ENCODE data around the gene VWA8.
"Not testable (repeated sequence)": the region's sequence is repeated elsewhere in the genome, so short reads cannot be mapped to it uniquely, and the experiment has no call there.

Gene VWA8

DNA sequence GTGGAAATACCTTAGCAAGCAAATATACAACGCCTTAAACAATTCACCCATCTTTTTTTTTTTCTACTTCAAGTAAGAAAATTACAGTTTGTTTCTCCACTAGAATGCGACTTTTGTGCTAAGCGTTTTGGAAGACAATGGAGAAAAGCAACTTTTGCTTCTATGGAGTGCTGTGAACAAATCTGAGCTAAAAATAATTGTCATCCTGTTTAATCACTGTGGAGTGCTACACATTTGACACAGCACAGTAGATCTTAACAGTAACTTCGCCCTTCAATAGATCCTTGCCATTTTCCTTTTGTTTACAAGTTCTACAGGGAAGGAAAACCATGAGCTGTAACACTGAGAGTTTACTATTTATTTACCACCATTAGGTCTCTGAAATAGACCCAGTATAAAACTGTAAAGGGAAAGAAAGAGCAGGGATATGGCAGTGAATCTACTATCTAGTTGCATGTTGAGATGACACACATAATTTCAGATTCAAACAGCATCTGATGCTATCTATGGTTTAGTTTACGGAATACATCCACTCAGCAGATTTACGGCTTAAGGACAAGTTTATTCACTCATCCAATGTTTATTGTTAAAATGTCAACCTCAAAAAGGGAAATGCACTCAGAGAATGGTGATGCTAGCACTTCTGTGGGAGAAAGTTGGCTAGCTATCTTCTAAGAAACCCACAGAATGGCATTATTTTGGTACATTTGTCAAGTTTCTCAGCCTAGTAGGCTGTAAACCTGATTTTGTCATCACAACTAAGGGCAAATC lies 175.3 kb downstream of the VWA8 start:
- no peak for DNase-seq

DNA sequence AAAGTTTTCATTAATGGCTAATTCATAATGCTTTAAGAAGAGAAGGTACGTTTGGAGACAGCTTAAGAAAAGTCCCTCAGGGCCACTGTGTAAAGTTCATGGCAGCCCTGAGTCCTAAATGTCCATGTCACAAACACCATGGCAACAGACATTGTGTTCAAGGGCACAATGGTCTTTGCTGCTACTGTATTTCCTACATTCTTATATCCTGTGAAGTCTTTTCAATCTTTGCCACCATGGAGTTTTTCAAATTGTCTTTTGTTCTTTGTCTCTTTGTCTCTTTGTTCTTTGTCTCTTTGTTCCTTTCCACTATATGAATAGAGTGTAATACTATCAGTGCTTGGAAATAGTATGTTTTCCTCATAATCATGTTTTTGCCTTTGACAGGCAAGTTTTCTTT lies 178.8 kb downstream of the VWA8 start:
- no peak for DNase-seq

DNA sequence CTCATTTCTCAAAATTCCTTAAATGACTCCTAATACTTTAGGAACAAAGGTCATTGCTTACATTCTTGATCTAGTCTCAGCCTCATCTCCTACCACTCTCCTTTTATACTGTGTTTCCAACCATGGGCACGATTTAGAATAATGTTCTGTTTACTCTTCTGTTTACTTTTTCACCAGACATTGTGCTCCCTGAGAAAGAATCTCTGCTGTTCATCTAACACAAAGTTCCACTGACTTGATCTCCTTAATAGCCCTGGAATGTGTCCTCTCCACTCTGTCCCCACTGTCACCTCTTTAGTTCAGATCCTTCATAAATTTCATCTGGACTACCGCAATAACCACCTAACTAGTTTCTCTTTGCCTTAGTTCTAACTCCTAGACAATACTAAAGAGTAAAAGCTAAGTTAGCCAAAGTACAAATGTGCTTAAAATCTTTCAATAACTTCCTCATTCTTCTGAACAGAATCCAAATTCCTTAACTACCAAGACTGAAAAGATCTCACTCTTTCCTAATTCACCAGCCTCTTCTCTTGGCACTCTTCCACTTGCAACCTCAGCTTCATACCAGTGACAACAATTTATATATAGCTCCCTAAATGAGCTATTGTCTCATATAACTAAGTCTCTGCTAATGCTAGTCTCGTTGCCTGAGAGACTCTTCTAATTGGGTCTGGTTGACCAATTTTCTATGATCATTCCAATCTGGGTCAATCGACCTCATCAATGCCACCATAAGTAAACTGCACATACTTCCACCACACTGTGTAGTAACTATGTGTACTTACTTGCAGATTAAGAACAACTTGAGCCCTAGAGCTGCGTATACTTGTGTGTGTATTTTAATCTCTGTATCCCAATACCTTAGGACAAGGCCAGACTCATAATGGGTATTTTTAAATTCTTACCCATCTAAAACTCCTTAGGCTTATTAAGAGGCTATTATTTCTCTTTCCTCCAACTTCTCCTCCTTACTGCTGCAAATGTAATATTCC lies 179.9 kb downstream of the VWA8 start:
- no peak for DNase-seq

DNA sequence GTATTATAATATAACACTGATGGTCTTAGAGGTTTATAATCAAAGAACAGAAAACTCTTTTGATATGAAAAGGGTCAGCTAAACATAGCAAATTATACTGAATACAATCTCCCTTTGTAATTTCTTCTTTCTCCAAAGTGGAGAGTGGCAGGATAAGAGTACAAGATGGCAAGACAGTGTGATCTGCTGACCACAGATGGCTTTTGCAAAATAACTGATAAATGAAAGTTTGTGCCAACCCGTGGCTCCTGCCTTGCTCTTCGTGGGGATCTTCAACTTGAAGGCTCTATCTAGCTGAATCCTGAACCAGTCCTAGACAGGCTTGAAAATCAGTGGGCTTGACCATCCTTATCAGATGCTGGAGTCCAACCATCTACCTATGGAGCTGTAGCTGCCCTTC lies 185.7 kb downstream of the VWA8 start:
- DNase-seq, result no peak

DNA sequence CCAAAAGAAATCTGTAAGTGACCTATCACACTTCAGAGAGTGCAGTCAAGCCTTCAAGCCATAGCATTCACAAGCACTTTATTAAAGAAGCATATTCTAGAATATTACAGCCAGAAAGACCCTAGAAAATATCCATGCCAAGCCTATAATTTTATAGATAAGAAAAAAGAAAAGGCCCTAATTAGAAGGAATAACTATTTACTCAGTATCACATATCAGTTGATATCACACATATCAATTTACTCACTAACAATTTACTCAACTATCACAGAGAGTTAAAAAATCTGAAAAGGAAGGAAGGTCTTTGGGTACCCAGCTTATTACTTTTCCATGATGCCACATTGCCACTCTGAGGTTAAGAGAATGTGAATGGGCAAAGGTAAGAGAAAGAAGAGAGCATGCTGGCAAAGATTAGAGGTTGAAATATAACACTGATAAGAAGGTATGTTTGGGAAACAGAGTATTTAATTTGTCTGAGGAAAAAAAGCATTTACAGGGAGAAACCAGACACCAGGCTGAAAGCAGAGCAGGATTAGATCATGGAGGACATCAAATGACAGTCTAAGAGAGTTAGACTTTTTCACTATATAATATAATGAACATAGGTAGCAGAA lies 186.2 kb downstream of the VWA8 start:
- DNase-seq, result no peak

DNA sequence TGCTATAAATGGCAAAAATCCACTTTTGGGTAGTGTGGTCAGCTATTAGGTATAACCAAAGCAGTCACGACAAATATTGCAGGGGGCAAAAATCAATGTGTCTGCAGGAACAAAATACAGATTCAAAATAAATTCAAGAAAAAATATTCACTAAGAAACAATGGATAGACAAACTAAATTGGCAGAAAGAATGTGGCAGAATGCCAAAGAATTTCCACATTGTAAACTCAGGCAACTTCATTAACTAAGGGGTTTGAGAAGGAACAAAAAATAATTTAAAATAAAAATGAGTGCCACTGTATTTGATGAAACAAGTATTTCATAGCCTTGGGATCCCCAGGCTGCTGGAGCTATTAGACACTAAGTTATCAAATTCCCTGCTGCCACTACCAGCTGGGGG lies 193.1 kb downstream of the VWA8 start:
- no peak for DNase-seq

DNA sequence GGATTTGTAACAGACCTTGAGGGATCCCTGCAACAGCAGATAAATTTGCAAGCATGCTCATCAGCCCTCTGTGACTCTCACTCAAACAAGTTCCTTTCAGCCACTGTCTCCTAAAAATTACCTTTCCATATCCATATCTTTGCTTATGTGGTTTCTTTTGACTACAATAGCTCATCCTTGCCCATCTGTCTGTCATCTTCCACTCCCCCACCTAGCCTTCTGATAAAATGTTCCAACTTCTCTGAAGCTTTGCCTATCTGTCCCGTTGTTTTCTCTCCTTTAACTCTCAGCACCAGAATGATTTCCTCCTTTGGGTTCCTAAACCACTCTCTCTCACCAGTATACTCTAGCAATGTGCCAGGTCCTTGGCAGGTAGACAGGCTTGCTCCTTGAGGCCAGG lies 194.5 kb downstream of the VWA8 start:
- no peak for DNase-seq

DNA sequence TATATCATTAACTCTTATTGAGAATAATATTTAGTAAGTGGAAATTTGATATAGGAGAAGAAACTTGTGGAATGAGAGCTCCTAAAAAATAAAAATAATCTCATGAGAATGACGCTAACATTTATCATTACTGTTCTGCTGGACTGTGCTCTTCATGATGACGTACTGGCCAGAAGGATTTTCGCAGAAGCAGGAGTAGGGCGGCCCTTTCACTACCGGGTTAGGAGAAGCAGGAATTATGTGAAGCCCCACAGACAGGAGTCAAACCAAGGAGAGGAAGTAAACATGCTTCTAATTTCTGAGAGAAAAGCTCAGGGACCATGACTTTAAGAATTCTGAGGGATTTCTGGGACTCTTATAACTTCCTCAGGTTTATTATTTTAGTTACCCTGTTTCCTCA lies 195.1 kb downstream of the VWA8 start:
- no peak for DNase-seq

DNA sequence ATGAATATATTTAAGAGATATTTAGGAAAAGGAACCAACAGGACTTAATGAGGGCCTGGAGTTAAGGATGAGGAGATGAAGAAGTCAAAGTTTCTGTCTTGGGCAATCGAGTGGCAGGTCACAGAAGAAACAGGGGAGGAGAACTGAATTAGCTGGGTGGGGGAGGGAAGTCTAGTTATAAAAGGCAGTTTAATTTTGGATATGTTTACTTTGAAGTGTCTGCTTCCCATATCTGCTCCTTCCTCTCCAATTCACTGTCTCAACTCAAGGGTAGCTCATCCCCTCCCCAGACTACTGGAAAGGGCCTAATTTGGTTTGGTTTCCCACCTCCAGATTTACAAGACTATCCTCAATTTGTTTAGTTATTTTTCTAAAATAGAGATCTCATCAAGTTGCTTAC lies 195.9 kb downstream of the VWA8 start:
- no peak for DNase-seq

DNA sequence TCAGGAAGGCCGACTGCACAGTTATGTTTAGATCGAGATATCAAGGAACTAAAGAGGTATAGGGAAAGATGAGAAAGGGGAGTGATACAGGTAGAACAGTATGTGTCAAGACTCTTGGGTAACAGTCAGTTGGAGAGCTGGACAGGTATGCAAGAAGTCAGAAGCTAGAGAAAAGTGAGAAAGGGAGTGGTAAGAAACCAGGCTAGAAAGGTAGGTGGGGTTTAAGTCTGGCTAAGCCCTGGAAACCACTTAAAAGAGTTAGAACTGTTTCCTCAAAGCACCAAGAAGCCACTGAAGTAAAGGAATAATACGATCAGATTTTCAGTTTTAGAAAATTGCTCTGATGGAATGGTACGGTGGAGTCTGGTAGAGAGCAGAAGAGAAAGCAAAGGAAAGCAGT lies 196.4 kb downstream of the VWA8 start:
- no peak for DNase-seq

DNA sequence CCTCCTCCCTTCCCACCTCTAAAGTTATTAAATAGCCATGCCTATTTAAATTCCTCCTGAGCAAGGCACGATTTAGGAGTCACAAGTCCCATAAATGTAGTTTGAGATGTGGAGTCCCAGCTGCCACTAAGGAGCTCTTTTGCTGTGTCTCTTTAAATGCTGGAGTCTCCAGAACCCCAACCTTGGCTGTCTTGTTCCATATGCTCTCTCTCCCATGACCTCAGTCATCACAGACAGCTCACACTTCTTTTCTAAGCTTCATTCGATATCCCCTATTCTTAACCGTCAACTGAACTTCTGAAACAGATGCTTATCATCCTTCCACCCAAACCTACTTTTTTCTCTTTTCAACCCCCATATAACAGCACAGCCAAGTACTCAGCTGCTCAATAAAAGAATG lies 197.1 kb downstream of the VWA8 start:
- no peak for DNase-seq

DNA sequence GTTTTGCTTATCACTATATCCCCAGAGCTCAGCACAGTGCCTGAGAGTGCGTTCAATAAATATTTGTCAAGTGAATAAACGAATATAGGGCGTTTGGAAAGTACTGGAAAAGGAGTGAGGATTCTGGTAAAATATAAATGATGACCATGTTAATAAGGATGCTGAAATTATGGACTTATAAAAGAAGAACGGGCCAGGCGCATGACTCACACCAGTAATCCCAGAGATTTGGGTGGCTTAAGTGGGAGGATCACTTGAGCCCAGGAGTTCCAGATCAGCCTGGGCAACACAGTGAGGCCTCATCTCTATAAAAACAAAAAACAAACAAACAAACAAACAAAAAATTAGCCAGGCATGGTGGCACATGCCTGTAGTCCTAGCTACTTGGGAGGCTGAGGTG lies 198.1 kb downstream of the VWA8 start:
- no peak for DNase-seq

DNA sequence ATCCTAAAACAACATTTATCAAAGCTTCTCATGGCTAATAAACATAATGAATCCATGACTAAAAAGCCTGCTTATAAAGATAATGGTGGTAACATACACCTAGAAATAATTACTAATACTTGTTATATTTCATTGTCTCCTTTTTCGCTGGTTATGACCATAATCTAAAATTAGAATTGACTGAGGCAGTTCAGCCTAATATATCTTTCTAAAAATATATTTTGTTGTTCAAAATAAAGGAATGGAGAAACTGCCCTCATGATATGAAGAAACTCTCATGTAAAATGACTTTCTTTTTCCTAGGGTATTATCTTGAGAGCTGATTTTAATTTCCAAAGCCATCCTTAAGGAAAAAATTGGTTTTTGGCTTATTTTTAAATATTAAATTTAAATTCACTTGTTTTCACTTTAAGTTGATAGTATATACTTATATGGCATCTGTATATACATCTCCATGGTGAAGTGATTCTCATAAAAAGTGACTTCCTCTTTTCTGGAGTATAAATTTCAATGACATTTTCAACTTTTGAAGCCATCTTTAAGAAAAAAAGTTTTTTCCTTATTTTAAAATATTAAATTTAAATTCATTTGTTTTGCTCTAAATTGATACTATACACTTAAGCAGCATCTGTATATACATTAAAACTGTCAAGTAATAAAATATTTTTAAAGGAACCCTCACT lies 204.6 kb downstream of the VWA8 start:
- no peak for DNase-seq

DNA sequence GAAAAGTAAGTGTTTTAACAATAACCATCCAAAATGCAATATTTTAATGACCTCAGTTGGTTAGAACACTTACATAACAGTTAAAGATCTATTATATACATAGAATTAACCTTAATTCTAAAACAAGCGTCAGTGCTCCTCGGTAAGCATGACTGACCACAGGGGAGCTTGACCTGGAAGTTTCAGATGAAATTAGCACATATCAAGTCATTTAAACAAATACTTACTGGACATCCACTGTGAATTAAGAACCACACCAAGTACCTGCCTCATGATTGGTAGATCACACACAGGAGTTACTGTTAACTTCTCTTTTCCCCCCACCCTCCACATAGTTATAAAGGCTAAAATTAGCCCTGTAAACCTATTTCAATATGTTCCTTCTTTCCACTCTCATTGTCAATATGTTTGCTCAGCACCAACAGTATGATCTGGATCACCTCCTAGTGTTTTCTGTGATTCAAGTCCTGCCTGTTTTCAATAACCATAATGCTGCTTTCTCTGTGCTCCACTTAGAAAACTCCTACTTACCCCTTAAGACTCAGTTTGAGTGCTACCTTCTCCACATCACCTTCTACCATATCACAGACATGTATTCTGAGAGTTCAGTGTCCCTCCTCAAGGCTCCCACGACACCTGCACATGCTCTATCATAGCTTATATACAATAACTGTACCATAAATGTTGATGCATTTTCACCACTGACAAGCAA lies 209.0 kb downstream of the VWA8 start:
- DNase-seq, result no peak

DNA sequence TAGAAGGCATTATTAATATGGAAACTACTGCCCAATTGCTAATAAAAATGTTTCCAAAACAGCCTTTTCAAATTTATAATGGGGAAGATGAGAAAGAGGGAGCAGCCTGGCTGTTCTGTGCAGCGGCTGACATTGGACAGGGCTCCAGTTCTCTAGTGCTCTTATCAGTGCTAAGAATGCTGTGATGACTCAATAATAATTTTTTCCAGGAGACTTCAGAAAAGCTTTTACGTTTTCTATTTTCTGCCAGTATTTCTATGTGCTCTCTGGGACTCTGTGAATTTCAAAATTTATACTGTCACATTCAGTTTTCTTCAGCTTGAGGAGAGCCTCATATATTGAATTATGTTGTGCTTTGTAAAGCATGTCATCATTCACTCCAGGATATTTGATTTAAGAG lies 209.6 kb downstream of the VWA8 start:
- DNase-seq, result no peak

DNA sequence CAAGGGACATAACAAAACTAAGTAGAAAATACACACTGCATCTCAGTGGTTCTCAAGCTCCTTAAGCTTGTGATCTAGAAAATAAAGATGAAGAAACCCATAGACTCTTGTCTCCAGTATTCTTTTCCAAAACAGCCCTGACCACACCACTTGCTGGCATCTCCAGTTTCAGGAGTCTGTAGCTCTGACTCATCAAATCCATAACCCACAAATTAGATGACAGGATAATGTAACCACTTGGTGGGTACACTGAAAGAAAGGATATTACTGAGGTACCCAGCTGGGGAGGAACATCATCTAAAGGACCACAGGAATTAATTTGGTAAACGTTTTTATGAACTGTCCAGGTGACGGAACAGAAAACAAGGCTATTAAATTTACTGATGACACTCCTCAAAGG lies 214.7 kb downstream of the VWA8 start:
- DNase-seq, result no peak

DNA sequence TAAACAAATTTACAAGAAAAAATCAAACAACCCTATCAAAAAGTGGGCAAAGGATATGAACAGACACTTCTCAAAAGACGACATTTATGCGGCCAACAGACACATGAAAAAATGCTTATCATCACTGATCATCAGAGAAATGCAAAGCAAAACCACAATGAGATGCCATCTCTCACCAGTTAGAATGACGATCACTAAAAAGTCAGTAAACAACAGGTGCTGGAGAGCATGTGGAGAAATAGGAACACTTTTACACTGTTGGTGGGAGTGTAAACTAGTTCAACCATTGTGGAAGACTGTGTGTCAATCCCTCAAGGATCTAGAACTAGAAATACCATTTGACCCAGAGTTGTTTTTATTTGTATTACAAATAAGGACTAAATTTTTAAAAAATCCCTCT lies 215.4 kb downstream of the VWA8 start:
- not testable (repeated sequence) for DNase-seq

DNA sequence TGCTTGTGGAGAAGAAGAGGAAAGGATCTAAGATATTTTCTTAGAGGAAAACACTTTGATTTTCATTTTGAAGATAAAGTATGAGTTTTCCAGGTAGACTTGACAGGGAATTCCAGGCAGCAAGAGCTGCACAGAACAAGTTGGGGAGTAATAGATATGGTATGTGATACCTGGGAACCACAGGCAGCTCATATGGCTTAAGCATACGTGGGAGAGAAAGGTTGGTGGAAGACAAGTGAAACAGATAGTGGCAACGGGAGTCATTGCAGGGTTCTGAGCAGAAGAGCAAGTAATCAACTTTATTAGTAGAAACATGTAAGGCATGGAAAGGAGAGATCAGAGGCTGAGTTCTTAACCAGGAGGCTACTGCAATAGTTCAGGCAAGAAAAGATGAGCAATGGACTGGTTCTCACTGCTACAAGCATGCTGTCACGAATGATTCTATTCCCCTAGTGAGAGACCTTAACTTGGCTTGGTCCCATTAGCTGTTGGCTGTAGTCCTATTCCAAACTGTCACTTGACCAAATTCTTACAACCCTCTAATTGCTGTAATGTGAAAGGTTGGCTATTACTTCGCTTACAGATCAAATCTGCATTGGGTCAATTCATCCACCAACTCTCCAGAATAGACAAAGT lies 217.9 kb downstream of the VWA8 start:
- DNase-seq, result no peak

DNA sequence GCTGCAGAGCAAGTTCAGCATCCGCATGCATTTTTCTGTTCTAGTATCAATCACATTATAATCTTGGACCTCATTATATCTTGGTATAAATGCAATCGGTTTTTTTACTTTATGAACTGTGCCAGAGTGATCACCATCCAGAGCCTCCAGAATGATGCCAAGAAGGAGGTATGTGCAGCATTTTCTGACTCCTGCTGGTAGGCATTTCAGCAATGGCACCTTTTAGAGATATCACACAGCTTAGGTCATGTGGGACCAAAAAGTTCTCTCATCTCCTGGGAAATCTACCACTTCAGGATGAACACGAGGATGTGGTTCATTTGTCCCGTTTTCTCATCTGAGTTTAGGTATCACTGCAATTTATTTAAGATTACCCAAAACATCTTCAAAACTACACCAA lies 220.4 kb downstream of the VWA8 start:
- no peak for DNase-seq

DNA sequence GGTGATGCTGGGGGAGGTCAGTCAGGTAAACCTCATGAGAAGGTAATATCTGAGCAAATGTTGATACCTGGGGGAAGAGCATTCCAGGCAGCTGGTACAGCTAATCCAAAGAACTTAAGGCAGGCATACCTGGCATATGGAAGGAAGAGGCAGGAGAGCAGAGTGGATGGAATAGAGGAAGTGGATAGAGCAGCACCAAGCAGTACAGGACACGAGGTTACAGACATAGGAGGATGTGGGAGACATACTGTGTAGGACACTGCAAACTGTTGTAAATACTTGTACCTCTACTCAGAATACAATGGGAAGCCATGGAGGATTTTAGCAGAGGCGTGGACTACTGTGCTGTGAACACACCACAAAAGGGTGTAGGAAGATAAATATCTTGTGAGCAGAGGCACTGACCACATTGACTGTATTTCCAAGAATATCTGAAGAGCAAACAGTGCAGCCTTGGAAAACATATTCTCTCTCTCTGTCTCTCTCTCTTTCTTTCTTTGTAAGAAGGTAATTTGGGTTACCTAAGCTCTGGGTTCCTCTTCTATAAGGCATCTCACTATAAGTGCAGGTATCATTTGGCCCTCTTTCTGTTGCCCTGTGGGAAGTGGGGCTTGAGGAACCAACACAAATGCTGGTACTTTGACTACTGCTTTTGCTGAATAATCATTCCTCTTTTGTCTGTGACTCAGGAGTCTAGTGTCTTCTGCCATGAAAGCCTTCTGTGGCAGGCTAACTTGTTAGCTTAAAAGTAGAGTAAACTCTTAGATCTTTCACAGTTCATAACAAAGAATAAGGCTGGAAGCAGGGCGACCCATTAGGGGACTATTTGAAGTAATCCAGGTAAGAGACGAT lies 238.0 kb downstream of the VWA8 start:
- DNase-seq, result no peak
